Medulla oblongata (tissue), 1 donor: ENCODE data around the gene GPANK1.

Source experiments
- DNase-seq: peaks from one replicate; pipeline ENCODE4 v3.0.0-alpha.2; 2015; ENCODE audit errors: extremely low spot score

GPANK1 gene

DNA sequence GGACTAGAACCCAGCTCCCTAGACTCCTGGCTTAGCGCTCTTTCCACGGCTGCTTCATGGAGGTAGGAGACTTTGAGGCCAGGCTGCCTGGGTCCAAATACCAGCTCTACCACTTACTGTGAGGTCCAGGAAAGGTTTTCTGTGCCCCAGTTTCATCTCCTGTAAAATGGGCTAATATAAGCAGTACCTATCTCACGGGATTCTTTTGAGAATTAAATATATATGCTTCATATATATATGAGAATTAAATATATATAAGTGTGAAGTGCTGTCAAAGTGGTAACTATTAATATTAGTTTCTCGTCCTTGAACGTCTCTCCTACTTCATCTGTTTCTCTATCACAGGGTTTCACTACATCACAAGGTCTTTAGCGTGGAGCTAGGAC, 26.3 kb upstream of the GPANK1 start:
- no peak for DNase-seq

DNA sequence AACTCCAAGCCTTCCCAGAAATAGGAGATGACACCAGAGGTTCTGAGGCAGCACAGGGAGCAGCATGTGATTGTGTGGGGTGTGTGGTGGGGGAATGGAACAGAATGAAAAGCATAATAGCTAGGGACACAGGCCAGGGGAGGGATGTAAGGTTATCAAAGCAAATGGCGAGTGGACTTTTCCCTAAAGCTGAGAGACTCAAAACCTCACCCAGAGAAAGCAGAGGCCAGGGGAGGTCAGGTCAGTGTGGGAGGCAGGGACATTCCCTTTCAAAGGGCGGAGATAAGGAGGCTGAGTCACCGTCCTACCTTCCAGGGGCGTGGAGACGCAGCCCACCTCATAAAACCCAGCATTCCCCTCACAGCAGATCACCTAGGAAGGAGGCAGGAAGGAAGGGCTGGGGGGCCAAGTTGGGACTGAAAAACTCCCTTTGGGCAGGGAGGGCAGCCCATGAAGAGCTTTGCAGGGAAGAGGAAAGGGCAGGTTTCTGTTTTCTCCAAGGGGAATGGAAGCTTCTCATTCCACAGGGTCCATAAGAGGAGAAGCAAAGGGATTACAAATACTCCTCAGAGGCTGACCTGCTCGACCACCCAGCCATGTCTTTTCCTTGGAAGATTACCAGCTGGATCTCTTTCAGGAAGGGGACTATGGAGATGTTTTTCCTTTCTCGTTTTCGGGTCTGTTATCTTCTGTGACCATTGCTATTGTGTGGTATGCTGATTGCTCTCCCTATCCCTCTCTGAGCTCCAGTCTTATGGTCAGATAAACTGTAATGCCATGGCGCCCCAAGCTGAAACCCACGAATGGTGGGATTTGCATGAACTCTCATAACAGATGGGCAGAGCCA, 25.7 kb upstream of the GPANK1 start:
- DNase-seq: peak; percentile 62

DNA sequence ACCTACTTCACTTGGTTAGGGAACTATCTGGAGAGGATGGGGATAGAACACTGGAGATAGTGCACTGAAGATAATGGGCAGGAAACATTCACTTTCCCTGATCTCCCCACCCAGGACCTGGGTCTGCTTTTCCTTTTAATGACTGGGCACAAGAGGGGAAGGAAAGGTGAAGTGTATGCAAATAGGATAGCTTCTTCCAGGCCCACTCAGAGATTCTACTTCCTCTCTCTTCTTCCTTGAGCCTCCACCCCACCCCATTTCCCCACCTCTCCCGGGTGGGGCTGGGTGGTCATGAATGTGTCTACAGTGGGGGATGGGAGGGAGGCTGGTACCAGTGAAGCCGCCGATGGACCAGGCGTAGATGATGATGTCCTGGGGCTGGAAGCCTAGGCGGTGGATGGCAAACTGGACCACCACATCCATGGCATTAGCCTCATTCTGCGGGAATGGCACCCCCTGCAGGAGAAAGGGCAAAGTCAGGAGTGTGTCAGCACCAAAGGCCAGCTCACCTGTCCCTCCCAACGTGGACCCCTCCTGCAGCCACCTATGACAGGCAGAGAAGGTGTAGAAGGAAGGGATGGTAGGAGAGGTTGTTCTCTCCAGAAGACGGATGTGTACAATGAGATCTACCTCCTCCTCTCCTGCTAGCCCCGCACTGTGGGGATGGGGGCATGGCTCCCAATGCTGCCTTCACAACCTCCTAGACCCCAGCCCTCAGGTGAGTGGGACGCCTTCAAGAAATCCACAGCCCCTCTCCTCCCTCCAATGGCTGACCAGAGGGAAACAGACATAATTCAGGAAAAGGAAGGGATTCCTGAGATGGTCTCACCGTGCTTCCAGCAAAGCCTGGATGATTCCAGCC, 24.7 kb upstream of the GPANK1 start:
- no peak for DNase-seq

DNA sequence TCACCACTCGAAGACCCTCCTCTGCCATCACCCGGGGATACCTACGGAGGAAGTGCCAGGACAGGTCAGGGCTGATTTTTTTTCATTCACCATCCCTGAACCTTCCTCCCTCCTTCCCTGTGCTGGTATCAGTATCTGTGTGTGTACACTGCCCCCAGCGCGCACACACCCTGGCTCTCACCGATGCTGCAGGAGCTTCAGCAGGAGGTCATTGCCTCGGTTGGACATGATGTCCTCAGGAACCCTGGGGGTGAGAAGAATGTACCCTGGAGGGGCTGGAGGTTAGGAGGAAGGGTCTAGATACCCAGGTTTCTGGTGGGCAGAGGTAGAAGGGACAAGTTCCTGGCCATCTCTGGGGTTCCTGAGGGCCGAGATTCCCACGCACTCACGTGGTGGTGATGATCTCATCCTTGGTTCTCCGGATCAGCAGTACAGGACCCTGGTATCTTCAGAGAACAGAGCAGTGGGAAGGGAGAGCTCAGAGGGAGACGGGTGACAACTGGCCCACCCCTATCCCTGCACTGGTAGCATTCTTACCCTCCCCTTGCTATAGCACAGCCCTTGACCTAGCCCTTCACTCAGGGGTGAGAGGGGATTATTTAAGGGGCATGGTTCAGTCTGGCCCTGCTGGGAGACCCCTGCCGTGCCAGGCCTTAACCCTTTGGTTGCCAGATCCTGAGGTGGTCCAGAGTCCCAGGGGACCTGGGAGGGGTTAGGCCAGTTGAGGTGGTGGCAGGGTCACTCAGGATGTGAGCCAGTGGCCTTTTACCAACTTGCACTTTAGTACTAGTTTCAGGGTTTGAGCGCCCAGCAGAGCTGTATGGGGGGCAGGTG, 23.3 kb upstream of the GPANK1 start:
- no peak for DNase-seq

DNA sequence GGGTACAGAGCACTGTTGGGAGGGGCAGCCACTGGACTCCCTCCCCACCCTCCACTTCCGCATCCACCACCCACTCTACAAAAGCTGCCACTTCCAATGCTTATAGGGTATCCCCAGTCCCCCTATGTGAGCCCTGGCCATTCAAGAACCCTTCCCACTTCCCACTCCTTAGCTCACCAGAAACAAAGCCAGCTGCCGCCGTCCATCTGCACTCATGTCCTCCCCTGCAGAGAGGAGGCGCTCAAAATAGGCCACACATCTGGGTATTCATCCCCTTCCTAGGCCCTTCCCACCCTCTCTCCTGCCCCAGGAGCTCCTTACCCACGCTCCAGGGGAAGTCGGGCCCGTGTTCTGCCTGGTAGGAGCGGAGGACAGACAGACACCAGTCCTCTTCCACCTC, 22.5 kb upstream of the GPANK1 start:
- no peak for DNase-seq

DNA sequence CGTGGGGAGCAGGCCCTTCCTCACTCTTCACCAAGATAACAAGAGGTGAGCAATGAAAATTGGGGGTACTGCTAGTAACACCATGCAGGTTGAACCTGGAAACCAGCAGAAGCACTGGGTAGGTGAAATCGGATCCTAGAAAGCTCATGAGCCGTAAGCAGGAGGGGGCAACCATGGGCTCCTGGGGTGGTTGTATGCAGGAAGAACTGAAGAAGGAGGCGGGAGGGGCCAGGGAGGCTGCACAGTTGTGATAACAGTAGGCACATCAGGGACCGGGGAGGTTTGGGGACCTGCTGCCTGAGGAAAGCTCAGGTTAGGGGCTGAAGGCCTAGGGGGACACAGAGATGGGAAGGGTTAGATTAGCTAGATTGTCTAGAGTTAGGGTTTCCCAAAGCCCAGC, 21.7 kb upstream of the GPANK1 start:
- no peak for DNase-seq

DNA sequence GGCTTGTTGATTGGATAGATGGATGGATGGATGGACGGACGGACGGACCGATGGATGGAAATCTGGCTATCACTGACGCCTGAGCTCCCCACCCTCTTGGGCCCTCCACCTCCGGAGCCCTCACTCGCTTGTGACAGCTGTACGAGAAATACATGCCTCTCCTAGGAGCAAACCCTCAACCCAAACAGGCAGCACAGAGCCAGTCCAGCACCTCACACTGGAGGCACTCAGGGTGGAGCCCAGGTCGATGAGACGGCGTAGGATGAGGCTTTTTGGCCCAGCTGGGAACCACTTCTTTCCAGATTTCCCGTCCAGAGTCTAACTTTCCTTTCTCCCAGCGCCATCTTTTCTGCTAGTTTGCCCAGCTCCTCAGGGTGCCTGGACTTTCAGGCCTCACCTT, 18.8 kb upstream of the GPANK1 start:
- DNase-seq: no peak

DNA sequence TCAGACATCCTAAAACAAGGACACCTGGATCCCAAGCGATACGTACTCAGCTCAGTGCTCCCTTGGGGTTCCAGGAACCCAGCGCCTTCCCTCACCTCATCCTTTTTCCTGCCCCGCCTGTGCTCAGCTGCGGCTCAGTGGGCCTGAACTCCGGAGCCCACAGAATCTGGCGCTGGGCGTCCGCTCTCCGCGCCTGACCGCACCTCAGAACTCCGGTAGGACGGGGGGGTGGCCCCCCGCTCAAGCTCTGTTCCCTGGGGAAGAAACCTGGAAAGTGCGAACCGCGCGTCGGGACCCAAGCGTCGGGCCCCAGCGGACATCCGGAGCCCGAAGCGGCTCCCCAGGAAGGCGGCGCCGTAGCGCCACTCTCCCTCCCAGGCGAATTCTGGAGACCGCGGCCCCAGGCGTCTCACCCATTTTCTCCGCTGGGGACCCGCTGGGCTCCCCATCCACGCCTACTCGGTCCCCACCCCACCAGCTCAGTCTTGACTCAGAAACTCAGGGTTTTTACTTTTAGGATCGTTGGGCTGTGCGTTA, 16.4 kb upstream of the GPANK1 start:
- peak; percentile 40 for DNase-seq

DNA sequence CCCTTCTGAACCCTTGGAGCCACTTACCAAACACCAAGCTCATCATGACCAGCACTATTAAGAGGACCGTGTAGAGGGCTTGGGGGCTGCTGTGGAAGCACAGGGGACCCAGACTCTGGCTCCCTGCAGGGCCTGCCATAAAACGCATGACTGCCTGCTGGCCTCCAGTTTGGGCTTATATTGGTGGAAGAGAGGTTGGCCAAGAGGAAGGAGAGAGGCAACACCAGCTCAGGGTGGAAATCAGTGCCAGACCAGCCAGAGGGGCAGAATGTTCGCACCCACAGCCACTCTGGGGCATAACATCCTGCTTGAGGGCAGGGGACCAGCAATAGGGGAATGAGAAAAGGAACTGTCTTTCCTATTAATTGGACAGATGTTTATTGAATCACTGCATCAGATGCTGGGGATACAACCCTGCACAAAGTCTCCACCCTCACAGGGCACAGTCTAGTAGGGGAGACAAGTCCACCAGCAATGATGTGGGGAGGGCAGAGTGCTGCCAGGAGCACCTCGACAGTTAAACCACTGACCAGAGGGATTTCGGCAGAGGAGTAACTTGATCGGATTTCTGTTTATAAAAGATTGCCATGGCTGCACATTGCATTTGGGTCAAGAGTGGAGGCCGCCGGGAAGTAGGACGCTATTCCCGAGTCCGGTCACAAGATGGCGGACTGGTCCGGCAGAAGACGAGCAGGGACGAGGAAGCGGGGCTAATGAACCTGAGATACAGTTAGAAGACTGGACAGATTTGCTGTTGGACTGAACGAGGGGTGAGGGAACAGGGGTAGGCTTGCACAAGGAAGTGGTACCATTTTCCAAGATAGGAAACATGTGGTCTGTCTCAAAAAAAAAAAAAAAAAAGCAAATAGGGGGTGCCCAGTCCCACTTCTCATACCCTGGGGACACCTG, 15.7 kb upstream of the GPANK1 start, which contains the start of gene LY6G5C:
LY6G5C (minus strand) TSS at position 842 of the 909 bp plus-strand sequence; CDS start at position 148, 694 bp downstream.
- peak; percentile 88 for DNase-seq

DNA sequence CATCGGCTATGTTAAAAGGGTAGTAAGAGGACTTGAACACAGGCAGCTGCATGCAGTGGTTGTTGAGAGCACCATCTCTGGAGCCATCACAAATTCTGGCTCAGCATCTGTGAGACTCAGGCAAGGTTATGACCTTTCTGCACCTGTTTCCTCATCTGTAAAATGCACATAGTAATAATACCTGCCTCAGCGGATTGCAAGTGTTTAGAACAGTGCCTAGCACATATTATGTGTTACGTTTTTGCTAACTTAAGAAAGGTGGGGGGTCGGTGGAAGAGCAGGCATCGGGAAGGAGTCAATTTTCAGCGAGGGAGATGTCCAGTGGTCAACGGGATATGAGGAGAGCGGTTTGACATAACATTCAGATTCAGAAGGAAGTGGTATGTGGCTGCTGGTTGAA, 13.2 kb upstream of the GPANK1 start:
- DNase-seq: no peak

DNA sequence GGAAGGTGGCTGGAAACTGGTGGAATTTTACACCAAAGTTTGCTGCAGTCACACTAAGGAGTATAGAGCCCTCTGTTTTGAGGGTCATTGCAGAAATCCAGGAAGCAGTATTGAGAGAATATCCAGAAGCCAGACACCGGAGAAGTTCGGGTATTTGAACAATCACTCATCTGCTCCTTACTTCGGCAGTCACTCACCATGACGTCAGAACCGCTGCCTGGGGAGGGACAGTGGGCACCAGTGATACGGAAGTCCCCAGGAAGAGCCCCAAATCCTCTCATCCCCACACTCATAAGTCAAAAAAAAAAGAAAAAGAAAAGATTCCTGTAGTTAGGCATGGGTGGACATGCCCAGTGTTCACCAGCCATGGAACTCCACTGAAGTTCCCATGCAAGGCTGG, 12.1 kb upstream of the GPANK1 start:
- no peak for DNase-seq

DNA sequence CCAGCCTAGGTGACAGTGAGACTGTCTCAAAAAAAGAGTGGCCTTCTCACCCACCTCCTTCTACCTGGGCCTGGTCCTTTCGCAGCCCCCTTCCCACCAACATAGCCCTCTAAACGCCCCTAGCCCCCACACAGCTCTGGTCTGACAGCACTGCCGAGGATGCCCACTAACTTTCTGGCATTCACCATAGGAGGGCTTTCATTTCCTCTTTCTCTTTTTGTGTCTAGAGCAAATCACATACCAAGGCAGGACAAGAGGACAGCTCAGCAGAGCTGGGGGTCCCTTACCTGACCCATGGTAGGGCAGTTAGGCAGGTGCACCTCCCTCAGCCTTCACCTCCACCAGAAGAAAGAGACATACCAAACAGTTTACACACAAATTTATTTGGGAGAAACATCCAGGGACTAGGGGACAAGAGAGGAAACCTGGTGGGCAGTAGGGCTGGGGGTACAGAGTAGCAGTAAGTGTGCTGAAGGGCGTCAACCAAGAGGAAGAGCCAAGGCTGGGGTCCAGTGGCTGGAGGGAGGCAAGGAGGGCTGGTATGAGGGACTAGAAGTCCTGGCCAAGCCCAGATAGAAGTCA, 11.6 kb upstream of the GPANK1 start:
- no peak for DNase-seq

DNA sequence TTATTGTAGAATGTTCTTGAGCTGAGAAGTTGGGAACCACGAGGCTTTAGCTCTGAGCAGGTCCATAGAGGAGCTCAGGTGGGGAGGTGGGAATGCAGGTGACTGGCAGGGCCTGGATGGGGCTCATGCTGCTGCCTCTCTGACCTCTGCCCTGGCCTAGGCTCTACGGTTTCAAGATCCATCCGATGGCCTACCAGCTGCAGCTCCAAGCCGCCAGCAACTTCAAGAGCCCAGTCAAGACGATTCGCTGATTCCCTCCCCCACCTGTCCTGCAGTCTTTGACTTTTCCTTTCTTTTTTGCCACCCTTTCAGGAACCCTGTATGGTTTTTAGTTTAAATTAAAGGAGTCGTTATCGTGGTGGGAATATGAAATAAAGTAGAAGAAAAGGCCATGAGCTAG, 4.9 kb upstream of the GPANK1 start, which contains the start of gene LY6G5B:
LY6G5B (plus strand) TSS at position 301 of the 400 bp plus-strand sequence. CDS start 975 bp downstream, outside the sequence.
- DNase-seq: no peak

DNA sequence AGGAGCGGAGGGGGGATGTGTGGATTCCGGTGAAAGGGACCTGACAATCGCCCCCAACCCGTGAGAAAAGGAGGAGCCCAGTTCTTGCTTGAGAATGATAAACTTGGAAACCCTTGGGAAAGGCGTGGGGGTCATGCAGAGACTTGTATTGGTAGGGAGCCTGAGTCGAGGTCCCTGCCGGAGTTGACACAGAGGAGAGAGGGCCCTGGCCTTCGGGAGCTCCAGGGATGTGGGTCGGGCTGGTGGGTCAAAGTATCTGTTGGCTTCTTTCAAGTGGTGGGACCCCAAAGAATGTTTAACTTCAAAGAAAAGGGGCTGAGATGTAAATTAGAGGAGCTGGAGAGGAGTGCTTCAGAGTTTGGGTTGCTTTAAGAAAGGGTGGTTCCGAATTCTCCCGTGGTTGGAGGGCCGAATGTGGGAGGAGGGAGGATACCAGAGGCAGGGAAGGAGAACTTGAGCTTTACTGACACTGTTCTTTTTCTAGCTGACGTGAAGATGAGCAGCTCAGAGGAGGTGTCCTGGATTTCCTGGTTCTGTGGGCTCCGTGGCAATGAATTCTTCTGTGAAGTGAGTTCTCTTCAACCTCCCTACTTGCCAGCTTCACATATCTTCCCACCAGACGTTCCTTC, 1.7 kb upstream of the GPANK1 start:
- no peak for DNase-seq

DNA sequence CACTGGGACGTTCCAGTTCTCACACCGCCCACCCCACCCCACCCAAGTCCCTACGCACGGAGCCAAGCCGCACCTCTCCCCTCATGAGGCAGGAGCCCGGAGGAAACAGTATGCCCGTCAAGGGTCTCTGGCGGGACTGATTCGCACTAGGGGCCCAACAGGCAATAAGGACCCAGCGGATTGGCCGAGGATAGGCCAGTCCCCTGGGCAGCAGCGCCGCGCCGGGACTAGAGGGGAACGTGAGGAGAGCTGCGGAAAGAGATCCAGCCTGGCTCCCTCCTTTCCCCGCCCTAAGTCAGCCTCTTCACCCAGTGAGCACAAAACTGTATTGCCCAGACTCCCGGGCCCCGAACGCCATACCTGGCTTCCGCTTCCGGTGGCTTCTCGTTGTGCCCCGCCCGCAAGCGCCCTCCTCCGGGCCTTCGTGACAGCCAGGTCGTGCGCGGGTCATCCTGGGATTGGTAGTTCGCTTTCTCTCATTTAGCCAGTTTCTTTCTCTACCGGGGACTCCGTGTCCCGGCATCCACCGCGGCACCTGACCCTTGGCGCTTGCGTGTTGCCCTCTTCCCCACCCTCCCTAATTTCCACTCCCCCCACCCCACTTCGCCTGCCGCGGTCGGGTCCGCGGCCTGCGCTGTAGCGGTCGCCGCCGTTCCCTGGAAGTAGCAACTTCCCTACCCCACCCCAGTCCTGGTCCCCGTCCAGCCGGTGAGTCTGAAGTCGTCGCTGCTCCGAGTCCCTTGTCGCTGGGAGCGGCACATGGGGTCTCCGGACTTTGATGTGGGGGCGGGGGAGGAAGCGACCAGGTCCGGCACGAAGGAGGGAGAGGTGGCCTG, 922 bp upstream of the GPANK1 start, which contains the start of gene CSNK2B:
CSNK2B (plus strand) TSS at position 580 of the 836 bp plus-strand sequence. CDS start 752 bp downstream, outside the sequence.
- DNase-seq: peak; percentile 99

DNA sequence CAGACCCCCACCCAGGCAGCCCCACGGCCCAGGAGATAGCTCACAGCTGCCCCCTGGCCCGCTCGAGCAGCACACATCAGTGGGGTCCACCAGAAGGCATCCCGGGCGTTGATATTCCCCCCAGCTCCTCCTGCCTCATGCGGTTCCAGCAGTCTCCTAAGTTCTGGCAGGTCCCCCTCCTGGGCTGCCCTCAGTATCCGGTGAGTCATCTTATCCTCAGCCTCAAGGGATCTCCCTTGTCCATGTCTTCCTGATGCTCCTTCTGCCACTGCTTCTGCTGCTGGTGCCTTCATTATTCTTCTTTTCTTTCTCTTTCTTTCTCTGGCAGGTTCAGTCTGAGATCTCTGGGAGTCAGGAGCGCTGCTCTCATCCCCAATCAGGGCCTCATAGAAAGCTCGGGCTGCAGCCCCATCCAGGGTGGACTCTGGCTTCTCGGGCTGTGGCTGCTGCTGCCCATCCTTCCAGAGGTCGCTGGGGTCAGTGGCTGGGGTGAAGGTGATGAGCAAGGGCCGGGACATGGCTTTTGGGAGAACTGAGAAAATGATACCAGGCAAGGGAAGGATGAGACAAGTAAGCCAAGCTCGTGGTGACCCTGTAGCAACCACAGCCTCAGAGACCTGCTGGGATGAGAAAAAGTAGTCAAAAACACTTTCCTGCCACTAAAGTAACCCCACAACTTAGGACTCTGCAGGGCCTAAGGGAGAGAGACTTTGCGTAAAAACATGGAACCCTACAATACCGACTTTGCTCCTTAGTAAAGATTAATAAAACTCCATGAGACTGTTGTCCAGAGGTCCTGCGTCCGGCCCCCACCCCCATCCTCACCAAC, 622 bp downstream of the GPANK1 start:
- no peak for DNase-seq

DNA sequence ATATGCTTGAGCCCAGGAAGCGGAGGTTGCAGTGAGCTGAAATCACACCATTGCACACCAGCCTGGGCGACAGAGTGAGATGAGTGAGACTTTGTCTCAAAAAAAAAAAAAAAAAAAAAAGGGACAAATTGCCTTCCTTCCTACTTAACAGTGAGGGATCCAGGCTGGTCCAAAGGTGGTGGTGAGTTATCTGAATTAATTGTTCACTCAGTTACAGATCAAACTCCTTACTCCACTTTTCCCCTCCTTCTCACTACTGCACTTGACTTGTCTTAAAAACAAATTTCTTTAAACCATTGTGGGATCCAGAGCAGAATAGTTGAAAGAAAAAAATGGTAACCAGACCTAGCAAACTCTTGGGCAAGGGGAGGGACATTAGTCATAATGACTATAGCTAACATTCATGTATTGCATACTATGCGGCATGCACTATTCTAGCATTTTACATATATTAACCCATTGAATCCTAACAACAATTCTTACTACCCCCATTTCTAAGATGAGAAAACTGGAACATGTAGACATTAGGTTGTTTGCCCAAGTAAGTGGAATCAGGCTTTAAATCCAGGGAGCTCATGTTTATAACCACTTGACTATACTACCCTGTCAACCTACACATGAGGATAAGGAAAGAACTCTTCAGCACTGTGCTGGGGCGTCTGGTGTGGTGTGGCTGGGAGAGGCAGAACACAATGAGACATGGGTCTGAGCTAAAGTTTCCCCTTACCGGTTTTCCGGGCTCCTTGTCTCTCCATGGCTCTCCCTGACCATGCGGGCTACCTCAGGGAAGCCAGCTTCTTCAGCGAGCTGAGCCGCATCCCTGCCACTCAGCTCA, 1.5 kb downstream of the GPANK1 start:
- no peak for DNase-seq
